Muscle of leg (tissue), 11 donors: Measurements from ENCODE around the gene CCT6A. TPM values are rescaled to one million over a fixed set of nuclear protein-coding genes. Genes with fewer than 3 reads are reported as not detected.
"Not testable (repeated sequence)": the region's sequence is repeated elsewhere in the genome, so short reads cannot be mapped to it uniquely, and the experiment has no call there.

Experiments
- DNase-seq: peaks from one replicate; pipeline ENCODE4 v3.0.0; 2013
- H3K27ac ChIP-seq: one replicate; pipeline ENCODE4 v1.5.1; 2013; ENCODE audit warnings: mild to moderate bottlenecking, low read length, control low read depth
- H3K27me3 ChIP-seq: one replicate; pipeline ENCODE4 v1.6.1; 2013; ENCODE audit warnings: low read length; ENCODE audit not compliant: control insufficient read depth, insufficient read depth
- H3K36me3 ChIP-seq: one replicate; pipeline ENCODE4 v1.6.1; 2013; ENCODE audit warnings: low read length; ENCODE audit not compliant: control insufficient read depth, insufficient read depth
- H3K4me1 ChIP-seq: one replicate; pipeline ENCODE4 v1.6.1; 2013; ENCODE audit warnings: low read length; ENCODE audit not compliant: control insufficient read depth, insufficient read depth
- H3K4me3 ChIP-seq: one replicate; pipeline ENCODE4 v1.5.1; 2013; ENCODE audit warnings: low read length, control low read depth
- H3K9me3 ChIP-seq: replicated peaks from 2 replicates; pipeline ENCODE4 v1.6.1; 2013; ENCODE audit warnings: low read depth, low read length; ENCODE audit not compliant: control insufficient read depth
- WGBS: methylation state at CpG from one replicate; pipeline ENCODE4 v1.1.5; 2013; ENCODE audit warnings: missing lambda C conversion rate; ENCODE audit not compliant: insufficient coverage; 5-methylcytosine and 5-hydroxymethylcytosine counted together
- polyA plus RNA-seq, 8 donors: library from polyadenylated mRNA; unstranded; fragments of 120-200 nt; gene quantifications; one replicate each; pipeline versions ENCODE4 v1.2.1 to v1.2.3, GENCODE V29; 2013; ENCODE audit warnings: inconsistent platforms in 1 of 8, low replicate concordance in 1 of 8; ENCODE audit not compliant: insufficient read length in 8 of 8, insufficient read depth in 1 of 8
- total RNA-seq: library from RNA; stranded (reverse); fragments of 120-200 nt; gene quantifications from one replicate; pipeline ENCODE4 v1.2.4, GENCODE V29; 2013

The CCT6A gene
- total and polyA plus RNA-seq, 9 donors: 103 to 159 (median 143) TPM

DNA sequence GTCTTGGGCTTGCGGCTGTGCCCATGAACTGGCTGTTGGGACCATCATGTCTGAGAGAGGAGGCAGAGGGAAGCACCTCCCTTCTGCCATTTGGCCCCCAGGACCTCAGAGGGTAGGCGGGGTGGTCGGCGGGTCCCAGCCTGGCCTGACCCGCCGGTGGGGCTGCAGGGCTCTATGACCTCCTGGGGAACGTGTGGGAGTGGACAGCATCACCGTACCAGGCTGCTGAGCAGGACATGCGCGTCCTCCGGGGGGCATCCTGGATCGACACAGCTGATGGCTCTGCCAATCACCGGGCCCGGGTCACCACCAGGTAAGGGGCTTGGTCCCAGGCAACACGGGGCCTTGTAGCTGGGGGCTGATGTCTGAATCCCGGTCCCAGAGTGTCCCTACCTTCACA, 26.6 kb downstream of the CCT6A start:
- H3K4me1 ChIP-seq: peaks cover 41% of the 10 kb centered on the region
- no peaks in the 10 kb centered on the region for H3K9me3 ChIP-seq
- no peak overlapping the region for H3K4me3 ChIP-seq
- 92% methylated on average over 13 of the region's 16 CpGs for WGBS
- H3K27me3 ChIP-seq: no peaks in the 10 kb centered on the region
- no peak for DNase-seq
- peak overlapping the region; percentile 42 for H3K27ac ChIP-seq
- peaks cover 48% of the 10 kb centered on the region for H3K36me3 ChIP-seq

DNA sequence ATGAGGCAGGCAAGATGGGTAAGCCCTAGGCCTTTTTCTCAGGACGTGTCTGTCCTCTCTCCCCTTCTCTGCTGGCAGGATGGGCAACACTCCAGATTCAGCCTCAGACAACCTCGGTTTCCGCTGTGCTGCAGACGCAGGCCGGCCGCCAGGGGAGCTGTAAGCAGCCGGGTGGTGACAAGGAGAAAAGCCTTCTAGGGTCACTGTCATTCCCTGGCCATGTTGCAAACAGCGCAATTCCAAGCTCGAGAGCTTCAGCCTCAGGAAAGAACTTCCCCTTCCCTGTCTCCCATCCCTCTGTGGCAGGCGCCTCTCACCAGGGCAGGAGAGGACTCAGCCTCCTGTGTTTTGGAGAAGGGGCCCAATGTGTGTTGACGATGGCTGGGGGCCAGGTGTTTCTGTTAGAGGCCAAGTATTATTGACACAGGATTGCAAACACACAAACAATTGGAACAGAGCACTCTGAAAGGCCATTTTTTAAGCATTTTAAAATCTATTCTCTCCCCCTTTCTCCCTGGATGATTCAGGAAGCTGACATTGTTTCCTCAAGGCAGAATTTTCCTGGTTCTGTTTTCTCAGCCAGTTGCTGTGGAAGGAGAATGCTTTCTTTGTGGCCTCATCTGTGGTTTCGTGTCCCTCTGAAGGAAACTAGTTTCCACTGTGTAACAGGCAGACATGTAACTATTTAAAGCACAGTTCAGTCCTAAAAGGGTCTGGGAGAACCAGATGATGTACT, 28.1 kb downstream of the CCT6A start:
- H3K36me3 ChIP-seq: peaks cover 51% of the 10 kb centered on the region
- H3K9me3 ChIP-seq: no peaks in the 10 kb centered on the region
- H3K27ac ChIP-seq: peak overlapping the region; percentile 90
- WGBS: 19% methylated on average over 4 of the region's 12 CpGs
- H3K27me3 ChIP-seq: no peaks in the 10 kb centered on the region
- H3K4me3 ChIP-seq: no peak overlapping the region
- peak; percentile 82 for DNase-seq
- H3K4me1 ChIP-seq: peaks cover 50% of the 10 kb centered on the region

DNA sequence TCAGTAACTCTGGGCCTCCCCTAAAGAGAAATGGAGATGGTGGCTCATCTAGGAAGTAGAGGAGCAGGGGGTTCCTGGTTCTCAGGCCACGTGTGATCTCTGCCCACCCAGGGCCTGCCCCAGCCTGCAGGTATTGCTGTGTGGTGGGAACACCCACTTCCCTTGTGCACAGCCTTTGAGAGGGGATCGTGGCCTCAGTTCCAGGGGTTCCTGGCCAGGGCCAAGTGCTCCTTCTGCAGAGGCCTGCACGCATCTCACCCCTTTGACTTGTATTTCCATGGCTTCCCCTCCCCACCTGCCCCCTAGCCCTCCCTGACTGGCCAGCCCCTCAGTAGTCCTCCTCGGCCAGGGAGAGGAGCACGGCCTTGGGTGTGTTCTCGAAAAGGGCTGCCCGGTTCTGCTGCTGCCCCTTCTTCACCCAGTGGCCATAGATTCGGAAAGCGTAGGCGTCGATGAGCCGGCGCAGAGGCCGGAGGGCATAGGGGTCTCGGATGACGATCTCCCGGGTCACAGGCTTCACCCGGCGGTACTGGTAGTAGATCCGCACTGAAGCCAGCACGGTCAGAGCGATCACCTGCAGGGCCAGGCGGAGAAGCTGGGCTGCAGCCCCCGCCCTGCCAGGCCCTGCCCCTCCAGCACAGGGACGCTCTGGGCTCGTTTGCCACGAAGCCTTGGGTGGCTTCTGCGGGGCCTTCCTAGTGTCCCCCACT, 29.3 kb downstream of the CCT6A start:
- H3K4me3 ChIP-seq, H3K9me3 ChIP-seq, H3K27me3 ChIP-seq, DNase-seq: not testable (repeated sequence)
- Histone ChIP-seq H3K36me3 (peaks cover 54% of the 10 kb centered on the region), H3K27ac (peak overlapping the region; percentile 72), H3K4me1 (peaks cover 54% of the 10 kb centered on the region)
- WGBS: 94% methylated on average over 24 of the region's 28 CpGs

GRCh38 chr7:56081626-56082340, 30.2 kb downstream of the CCT6A start:
- H3K27ac ChIP-seq: no peak overlapping the region
- H3K9me3 ChIP-seq: no peaks in the 10 kb centered on the region
- no peak overlapping the region for H3K4me3 ChIP-seq
- H3K36me3 ChIP-seq: peaks cover 54% of the 10 kb centered on the region
- H3K27me3 ChIP-seq: no peaks in the 10 kb centered on the region
- peaks cover 54% of the 10 kb centered on the region for H3K4me1 ChIP-seq
- 91% methylated on average over 28 of the region's 29 CpGs for WGBS
- no peak for DNase-seq

DNA sequence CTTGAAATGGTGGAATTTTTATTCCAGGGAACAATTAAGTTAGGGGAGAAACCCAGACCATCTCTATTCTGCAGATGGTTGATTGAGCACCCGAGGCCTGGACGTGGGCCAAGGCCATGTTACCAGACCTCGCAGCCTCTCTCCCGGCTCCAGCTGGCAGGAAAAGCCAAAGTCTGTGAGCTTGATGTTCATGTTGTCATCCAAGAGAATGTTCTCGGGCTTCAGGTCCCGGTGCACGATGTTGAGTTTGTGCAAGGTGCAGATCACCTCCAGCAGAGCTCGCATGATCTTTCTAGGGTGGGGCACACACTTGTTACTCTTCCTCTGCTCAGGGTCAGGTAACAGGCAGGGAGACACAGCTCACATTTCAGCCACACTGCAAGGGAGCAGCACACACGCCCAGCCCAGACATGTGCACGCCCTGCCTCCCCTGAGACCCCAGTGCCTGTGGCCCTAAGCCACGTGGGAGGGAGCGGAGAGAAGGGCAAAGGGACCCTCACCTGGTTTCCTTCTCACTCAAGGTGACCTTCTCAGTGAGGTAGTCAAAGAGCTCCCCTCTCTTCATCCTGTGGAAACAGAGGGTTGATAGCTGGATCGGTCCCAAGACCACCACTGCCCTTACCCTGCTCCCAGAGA, 31.7 kb downstream of the CCT6A start:
- peak; percentile 62 for DNase-seq
- Histone ChIP-seq H3K27ac (peak overlapping the region; percentile 78), H3K27me3 (no peaks in the 10 kb centered on the region), H3K4me1 (peaks cover 47% of the 10 kb centered on the region), H3K9me3 (no peaks in the 10 kb centered on the region), H3K36me3 (peaks cover 57% of the 10 kb centered on the region), H3K4me3 (no peak overlapping the region)
- WGBS: 44% methylated on average over 4 of the region's 13 CpGs

DNA sequence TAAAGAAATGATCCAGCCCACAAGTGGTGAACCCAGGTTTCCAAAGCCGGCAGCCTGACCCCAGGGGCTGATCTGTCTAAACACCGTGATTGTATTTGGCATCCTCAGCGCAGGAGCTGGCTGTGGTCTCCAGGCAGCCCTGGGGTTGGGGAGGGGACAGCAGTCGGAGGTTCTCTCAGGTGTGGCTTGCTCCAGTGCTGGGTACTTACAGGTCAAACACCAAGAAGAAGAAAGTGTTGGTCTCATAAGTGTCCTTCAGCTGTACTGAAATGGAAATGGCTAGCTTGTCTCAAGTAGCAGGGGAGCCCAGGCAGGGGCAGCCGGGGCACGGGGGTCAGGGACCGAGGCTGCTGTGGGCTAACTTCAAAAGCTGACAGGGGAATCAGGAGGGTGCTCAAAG, 35.2 kb downstream of the CCT6A start:
- no peaks in the 10 kb centered on the region for H3K9me3 ChIP-seq
- 92% methylated on average over 4 of the region's 7 CpGs for WGBS
- no peak overlapping the region for H3K4me3 ChIP-seq
- no peak overlapping the region for H3K27ac ChIP-seq
- H3K27me3 ChIP-seq: no peaks in the 10 kb centered on the region
- H3K4me1 ChIP-seq: peaks cover 34% of the 10 kb centered on the region
- DNase-seq: no peak
- H3K36me3 ChIP-seq: peaks cover 48% of the 10 kb centered on the region

DNA sequence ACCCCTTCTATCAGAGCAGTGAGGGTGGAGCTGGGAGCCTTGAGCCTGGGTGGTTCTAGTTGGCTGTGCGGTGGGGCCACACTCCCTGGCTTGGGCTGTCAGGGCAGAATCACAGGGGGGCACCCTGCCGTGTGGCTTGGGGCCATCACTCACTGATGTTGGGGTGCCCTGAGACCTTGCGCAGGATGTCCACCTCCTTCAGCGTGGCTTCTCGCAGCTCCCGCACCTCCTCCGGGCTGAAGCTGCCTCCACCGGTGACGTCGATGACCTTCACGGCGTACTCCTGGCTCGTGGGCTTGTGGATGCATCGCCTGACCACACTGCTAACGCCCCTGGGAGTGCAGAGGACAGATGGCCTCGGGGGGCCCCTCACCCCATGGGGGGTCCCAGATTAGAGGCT, 35.9 kb downstream of the CCT6A start:
- H3K36me3 ChIP-seq: peaks cover 42% of the 10 kb centered on the region
- no peak overlapping the region for H3K27ac ChIP-seq
- peaks cover 37% of the 10 kb centered on the region for H3K4me1 ChIP-seq
- H3K4me3 ChIP-seq: no peak overlapping the region
- DNase-seq: no peak
- H3K27me3 ChIP-seq: no peaks in the 10 kb centered on the region
- H3K9me3 ChIP-seq: no peaks in the 10 kb centered on the region
- WGBS: 84% methylated on average over 14 of the region's 16 CpGs

DNA sequence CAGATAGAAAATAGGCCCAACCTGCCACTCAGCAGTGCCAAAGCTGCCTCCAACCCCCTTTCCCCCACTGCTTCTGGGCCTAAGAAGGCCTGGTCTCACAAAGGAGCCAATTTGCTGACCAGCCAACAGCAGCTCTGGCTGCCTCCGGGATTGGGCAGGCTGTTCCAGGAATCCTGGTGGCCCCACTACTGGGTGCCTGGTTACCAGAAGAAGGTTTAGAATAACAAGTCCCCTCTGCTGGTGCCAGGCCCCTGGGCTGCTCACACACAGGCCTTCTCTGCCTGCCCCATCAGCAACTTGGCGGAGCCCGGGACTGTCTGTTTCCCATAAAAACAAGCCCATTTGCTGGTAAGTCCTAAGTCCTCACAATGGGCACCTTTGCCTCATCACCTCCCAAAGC, 40.0 kb downstream of the CCT6A start:
- Histone ChIP-seq H3K36me3 (peaks cover 26% of the 10 kb centered on the region), H3K9me3 (no peaks in the 10 kb centered on the region), H3K4me3 (peak overlapping the region; percentile 34), H3K27me3 (no peaks in the 10 kb centered on the region), H3K4me1 (peaks cover 23% of the 10 kb centered on the region), H3K27ac (peak overlapping the region; percentile 89)
- 80% methylated on average over 3 of the region's 3 CpGs for WGBS
- DNase-seq: peak; percentile 75

DNA sequence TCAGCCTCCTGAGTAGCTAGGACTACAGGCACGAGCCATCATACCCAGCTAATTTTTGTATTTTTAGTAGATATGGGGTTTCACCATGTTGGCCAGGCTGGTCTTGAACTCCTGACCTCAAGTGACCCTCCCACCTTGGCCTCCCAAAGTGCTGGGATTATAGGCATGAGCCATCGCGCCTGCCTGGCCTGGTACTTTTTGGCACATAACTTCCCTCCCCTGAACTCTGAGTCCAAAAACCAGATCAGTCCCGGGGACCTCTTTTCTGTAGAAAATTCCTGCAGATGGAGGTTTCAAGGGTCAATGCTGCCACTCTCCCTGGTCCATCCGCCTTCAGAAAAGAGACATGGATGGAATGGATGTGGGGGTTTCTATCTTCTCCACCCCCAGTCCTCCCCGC, 40.8 kb downstream of the CCT6A start:
- H3K27me3 ChIP-seq, H3K9me3 ChIP-seq, DNase-seq: not testable (repeated sequence)
- Histone ChIP-seq H3K27ac (peak overlapping the region; percentile 89), H3K4me3 (peak overlapping the region; percentile 34), H3K36me3 (peaks cover 20% of the 10 kb centered on the region), H3K4me1 (peaks cover 23% of the 10 kb centered on the region)
- WGBS: 69% methylated on average over 2 of the region's 6 CpGs
